HG02938 (cell line): Measurements from ENCODE around the gene ZNG1A.
"Not testable (repeated sequence)": the region's sequence is repeated elsewhere in the genome, so short reads cannot be mapped to it uniquely, and the experiment has no call there.

Experiments used
- ATAC-seq: cut with Tn5 transposase; IDR thresholded peaks from one replicate; pipeline ENCODE4 v1.9.1; 2021; ENCODE audit warnings: mild to moderate bottlenecking, moderate library complexity; ENCODE audit not compliant: unreplicated experiment

Gene ZNG1A

GRCh38 chr9:178140-178825 is 573 bp downstream of the ZNG1A start:
- not testable (repeated sequence) for ATAC-seq

GRCh38 chr9:169757-170156 is 9.1 kb downstream of the ZNG1A start:
- ATAC-seq = not testable (repeated sequence)

- not testable (repeated sequence) for ATAC-seq
These were observed 19.0 kb downstream of the ZNG1A start for GRCh38 chr9:159871-160270.

GRCh38 chr9:151173-151572 is 27.7 kb downstream of the ZNG1A start:
- not testable (repeated sequence) for ATAC-seq

DNA sequence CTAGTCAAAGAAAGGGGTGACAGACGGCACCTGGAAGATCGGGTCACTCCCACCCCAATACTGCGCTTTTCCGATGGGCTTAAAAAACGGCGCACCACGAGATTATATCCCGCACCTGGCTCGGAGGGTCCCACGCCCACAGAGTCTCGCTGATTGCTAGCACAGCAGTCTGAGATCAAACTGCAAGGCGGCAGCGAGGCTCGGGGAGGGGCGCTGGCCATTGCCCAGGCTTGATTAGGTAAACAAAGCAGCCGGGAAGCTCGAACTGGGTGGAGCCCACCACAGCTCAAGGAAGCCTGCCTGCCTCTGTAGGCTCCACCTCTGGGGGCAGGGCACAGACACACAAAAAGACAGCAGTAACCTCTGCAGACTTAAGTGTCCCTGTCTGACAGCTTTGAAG is 39.0 kb downstream of the ZNG1A start:
- ATAC-seq = not testable (repeated sequence)

DNA sequence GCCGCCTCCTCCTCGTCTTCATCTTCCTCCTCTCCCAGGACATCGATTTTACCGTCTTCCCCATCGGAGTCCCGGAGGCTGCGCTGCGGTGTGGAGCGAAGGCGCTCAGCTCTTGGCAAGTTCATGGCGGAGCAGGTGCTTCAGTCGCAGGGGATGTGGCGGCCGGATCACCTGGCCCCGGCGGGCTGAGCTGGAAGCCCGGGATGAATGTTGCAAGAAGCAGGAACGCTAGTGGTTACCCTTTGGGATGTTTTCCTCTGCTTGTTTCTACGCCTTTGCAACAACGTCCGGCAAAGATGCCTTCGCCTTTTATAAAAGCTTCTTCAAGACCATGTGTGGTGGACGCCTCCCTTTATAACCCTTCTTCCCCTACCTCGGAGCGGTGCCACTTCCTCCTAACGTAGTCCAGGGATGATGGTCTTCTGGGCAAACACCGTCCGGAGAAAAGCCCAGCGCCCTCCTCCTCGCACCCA is 60.8 kb downstream of the ZNG1A start, which contains the start of gene FOXD4:
FOXD4 (minus strand) TSS at position 423 of the 473 bp plus-strand sequence; CDS start at position 125, 298 bp downstream.
- not testable (repeated sequence) for ATAC-seq

DNA sequence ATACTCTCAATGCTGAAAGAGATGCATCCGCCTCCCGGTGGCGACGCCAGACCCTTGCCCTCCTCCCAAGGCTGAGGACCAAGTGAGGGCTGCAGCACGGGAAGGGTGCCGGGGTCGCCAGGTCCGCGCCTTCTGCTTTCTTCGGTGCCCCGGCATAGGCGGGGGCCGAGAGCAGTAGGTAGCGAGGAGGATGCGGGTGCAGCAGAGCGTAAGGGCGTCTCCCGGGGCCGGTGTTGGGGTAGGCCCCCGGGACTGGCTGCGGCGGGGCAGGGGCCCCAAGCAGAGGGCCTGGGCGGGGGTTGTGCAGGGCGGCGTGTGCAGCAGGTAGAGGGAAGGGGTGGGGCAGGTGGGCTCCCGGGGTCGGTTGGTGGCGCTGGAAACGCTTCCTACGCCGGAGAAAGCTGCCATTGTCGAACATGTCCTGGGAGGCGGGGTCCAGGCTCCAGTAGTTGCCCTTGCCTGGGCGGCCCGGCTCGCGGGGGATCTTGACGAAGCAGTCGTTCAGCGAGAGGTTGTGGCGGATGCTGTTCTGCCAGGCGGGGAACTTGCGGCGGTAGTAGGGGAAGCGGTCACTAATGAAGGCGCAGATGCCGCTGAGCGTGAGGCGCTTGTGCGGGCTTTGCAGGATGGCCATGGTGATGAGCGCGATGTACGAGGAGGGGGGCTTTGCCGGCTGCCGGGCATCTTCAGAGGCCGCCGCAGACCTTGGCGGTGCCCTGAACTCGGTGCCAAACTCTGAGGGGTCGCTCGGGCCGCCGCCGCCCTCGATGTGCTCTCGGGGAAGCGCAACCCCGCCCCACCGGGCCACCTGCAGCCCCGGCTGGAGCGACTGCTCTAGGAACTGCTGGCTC is 61.5 kb downstream of the ZNG1A start:
- ATAC-seq = not testable (repeated sequence)

DNA sequence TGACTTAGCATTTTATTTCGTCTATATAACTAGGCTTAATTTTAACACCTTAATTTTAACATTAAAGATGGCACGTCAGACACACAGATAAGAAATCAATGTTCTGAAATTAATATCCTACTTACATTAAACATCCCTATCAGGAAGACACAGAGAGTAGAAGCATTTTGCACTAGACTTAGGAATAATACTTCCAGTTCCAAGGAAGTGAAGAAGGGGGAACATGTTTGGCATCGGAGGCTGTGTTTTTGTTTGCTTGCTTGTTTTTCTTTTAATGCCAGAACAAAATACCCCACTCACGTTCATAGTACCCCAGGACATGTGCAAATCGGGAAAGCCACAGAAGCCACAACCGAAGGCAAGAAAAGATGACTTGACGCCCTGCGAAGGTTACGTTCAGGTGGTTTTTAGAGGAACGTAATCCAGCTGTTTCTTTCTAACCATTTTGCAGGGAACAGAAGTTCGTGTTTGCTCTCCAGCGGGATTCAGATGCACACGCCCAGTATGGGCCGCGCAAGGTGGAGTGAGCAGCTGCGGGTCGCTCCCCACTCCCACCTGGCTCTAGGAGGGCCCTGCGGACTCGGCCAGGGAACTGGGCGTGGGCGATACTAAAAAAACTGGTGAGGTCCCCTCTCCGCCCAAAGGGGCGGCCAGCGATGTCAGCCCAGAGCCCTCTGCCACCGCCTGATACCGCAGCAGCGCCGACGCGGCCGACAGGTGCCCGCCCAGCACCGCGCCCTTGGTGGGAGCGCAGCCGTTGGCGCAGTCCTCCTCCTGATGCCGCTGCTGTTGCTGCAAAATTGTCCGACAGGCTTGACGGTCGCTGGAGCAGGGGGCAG is 62.4 kb downstream of the ZNG1A start:
- not testable (repeated sequence) for ATAC-seq

DNA sequence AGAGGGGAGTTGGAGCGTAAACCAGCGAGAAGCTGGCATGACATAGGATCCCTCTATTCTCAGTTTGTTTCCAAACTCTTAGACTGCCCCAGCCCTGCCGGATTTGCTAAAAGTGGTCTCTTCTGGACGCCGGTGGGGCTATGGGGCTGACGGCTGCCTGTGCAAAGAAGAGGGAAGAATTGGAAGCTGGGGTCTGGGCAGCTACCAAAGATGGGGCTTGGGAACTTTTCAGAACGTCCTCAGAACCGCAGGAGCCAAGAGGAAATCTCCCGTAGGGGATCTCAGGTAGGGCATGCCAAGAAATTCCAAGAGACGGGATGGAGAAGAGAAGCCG is 63.8 kb downstream of the ZNG1A start:
- ATAC-seq = not testable (repeated sequence)

DNA sequence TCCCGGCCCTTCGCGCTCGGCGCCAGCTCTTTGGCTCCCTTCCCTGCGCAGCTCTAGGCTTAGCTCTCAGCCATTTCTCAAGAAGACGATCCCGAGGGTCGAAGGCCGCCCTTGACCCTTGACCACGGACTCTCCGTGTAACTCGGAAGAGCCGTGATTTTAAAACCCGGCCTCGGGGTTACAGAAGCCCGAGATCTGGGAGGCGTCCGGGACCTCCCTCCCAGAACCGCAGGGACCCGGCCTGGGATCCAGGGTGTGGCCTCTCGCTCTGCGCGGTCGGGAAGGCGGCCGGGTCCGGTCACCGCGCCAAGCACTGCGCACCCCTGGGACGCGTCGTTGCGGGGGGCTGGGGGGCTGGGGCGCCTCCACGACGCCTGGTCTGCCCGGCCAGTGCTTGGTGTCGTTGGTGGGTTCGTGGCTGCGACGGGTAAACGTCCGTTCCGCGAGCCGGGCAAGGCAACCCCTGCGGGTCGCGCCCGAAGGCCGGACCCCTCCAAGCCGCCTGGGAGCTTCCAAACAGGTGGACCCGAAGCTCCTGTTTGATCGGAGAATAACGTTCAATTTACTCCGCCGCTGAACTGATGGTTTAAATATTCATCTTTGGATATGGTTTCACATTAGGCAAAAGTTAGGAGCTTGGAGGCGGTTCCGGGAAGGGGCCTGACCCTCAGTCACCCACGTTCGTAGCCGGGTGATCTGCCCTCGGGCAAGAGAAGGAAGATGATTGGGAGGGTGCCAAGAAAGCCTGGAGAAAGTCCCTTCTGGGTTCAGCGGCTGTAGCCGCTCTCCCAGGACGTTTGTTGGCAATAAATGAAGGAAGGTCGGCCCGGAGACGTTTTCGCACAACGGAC is 64.4 kb downstream of the ZNG1A start:
- peak; percentile 27 for ATAC-seq

DNA sequence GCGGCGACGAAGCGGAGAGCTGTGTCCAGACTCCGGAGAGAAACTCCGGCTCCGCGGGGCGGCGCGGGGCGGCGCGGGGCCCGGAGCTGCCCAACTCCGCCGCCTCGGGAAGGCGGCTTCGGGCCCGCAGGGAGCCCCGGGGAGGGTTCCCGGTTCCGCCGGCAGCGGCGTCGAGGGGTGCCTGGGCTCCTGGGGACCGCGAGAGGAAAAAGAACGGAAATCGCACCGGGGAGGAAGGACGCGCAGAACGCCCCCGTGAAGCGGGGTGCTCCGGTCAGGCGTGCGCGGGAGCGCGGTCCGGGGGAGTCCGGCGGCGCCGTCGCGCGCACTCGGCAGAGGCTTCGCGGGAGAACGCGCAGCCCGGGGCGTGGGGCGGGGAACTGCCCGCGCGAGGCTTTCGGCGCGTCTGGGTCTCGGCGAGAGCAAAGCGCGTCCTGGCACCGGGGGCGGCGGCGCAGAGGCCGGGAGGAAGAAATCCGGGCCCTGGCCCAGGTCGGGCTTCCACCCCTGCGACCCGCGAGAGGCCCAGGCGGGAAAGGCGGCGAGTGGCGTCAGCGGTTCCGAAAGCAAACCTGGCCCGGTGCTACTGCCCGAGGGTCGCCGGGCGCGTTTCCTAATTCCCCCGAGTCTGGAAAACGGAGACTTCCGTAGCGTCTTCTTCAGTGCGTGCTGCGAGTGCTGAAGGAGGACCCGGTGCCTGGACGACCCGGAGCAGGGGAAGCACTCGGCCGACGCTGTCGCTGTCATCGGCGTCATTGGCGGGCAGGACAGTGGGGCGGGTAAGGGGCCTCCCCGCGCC is 65.2 kb downstream of the ZNG1A start:
- ATAC-seq = peak; percentile 61

DNA sequence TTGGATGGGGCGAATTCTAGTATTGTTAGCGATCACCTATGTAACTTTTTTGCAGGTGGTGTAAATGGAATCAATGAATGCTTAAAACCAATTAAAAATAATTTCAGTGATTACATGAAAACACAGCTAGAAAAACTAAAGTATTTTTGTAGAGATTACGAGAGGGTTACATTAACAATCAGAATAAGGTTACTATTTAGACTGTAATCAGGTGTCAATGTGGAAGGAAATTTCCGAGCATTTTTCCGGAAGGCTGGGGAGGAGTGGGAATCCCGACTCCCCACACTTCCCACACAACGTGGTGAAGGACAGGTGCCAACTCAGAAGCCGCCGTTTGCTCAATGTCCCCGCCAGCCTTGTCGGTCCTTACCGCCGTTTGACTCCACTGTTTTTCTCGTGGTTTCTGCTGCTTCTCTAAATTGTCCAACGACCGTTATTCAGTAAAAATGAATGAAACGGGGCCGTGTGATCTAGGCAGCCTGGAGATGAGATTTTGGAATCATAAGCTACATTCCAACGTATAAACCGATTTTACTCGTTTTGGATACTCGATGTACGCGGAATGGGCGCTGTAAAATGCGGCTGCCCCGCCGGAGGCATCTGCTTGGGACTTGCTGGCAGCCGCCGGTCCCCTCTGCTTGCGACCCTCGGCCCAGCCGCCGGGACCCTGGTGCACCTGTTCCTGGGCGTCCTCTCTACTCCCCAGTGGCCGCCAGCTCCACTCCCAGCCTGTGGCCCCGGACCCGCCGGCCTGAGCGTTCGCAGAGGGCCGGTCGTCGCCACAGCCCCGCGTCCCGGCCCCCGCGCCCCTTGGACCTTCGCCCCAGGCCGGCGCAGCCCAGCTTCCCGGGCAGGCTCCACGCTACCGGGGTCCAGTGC is 66.0 kb downstream of the ZNG1A start:
- ATAC-seq = not testable (repeated sequence)

DNA sequence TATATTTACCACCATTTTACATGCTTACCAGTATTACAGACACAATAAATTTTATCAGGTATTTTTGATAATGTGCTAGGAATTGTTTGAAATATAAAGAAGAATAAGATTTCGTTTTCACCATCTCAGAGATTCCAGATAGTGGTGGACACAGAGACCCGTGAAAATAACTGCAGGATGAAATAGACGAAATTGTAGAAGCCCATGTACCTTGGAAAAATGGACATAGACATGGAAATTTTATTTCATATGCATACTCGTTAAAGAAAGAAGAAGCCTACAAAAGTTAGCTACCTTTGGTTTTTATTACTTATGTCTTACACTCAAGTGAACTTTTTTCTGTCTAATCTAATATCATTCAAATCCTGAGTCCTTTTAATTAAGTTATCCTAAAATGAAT is 68.2 kb downstream of the ZNG1A start:
- not testable (repeated sequence) for ATAC-seq

DNA sequence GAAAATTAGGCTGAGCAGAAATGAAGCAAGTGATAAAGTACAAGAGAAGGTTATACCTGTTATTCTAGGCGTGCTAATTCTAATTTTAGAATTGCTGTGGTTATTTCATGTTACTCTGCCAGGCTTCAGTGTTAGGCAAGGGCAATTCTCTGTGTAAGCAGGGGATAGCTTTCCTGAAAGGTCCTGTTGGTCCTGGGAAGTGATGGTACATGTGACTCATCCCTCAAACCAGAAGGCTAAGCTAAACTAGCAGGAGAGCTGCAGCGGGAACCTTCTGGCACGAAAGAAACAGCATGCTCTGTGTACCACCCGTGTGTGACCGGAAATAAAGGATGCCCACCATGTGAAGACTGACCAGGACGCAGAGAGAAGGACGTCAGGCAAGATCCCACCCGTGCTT is 69.3 kb downstream of the ZNG1A start:
- ATAC-seq = not testable (repeated sequence)

DNA sequence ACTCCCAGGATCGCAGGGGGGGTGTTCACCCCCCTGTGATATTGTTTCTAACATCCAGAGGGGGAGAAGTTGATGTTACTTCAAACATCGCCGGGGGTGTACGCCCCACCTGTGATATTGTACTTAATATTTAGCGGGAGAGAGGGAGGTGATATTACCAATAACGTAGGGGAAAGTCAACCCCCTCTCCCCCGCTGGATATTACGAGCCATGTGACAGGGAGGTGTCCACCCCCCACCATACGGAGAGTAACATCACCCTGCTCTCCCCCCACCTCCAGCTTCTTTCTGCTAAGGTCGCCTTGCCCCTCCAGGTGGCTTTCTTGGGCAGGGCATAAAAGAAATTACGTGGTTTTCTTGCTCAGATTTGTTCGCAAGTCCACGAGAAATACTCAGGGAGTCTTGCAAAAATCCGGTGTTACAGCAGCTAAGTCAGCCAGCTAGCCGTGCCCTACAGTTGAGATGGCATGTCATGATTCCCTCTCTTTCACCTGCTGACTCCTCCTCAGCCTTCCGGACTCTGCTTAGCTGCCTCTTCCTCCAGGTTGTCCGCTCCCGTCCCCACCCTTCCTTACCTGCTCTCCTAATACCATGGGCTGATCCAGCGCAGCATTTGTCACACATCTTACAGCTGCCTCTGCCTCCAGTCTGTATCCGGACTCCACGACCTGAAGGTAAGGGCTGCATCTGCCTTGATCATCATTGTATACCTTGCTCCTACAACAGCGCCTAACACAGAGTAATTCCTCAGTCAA is 69.9 kb downstream of the ZNG1A start:
- ATAC-seq = not testable (repeated sequence)

- not testable (repeated sequence) for ATAC-seq
These were observed 72.9 kb downstream of the ZNG1A start for GRCh38 chr9:105991-106390.

DNA sequence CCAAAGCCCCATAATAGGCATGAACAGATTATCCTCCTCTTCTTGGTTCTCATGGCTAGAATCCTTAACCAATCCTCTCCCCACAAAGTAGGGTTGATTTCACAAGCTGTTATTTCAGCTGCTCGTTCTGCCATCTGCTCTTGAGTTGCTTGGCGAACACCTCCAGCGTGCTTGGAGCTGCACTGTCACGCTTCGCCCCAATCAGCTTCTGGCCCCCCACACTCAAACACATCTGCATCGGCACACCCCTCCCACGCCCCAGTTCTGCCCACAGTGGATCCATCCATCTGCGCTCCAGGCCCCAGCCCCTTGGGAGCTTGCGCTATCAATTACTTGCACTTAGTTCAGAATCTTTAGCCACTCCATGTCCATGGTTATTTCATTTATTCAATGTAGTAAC is 78.4 kb downstream of the ZNG1A start:
- not testable (repeated sequence) for ATAC-seq

DNA sequence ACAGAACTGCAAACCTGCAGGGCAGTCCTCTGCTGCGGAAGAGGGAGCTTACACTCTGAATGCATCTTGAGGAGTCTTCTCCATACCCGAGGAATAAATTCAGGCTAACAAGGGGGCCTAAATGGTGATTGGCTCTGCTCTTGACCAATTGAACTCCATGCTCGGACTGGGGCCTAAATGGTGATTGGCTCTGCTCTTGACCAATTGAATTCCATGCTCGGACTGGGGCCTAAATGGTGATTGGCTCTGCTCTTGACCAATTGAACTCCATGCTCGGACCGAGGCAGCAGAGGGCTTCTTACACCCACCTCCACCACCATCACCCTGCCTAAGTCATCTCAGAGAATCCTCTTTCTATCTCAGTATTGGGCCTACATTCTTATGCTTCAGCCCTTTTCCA is 79.0 kb downstream of the ZNG1A start:
- ATAC-seq = not testable (repeated sequence)
